Left forelimb (tissue), 1 donor: ENCODE data around the gene FSTL5.
A peak's percentile ranks its signal among the peaks of the same experiment; 100 is the strongest.
"Not testable (repeated sequence)": the region's sequence is repeated elsewhere in the genome, so short reads cannot be mapped to it uniquely, and the experiment has no call there.

Source experiments
- DNase-seq: peaks from one replicate; pipeline ENCODE4 v3.0.0-alpha.2; 2018; ENCODE audit warnings: low spot score

FSTL5 gene

DNA sequence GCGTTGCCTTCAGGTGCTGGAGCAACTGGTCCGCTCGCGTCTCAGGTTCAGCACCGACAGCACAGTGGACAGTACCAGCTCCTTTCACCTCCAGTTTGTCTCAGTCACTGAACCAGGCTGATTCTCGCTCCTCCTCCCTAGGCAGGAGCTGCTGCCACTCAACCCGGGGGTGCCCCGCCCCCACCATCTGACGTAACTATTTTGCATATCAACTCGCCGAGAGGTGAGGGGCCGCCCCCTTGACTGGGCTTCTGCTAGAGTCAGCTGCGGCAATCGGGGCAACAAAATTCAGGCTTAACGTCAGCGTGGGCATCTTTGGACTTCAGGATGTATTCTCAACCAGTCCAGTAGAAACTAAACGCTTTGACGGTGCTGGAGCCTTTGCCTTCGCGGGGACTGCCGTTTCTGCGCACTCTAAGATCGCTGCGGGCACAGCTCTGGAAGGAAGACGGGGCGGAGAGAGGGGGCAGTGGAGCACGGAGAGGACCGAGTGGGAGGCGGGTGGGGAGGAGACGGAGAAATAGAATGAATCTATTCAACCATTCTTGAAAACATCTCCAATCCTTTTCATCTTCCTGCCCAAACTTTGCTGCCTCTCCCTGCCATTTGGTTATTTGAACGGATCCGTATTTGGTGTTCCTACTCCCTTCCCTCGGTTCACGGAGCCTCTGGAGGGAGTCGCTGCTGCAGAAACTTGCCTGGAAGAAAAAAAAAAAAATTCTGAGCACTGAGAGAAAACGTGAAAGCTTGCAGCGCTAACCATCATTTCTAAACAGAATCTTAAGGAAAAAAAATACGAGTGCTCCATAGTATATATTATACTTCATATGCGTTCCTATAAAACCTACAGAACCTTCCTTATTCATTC, at the start of gene FSTL5:
Gene FSTL5, minus strand, starts transcription at position 109 of the 868 bp plus-strand sequence. CDS start 52,604 bp downstream, outside the sequence.
- DNase-seq: peak; percentile 87

DNA sequence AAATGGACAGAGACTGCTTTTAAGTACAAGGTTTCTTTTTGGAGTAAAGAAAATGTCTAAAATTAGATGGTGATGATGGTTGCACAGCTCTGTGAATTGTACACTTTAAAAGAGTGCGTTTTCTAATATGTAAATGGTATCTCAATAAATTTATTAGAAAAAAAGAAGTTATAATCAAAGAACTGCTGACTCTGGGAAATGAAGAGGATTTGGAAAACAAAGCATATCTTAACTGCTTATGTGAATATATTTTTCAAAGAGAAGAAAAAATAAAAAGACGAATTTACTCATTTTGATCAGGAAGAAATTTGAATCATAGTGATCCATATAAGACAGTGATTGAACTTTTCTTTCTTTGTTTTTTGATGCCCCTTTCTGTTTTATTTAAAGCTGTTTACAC, 45.9 kb upstream of the FSTL5 start:
- DNase-seq: no peak

DNA sequence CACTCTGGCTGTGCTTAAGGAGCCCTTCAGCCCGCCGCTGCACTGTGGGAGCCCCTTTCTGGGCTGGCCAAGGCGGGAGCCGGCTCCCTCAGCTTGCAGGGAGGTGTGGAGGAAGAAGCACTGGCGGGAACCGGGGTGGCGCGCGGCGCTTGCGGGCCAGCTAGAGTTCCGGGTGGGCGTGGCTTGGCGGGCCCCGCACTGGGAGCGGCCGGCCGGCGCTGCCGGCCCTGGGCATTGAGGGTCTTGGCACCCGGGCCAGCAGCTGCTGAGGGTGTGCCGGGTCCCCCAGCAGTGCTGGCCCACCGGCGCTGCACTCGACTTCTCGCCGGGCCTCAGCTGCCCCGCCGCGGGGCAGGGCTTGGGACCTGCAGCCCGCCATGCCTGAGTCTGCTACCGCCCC, 39.7 kb upstream of the FSTL5 start:
- peak; percentile 62 for DNase-seq

DNA sequence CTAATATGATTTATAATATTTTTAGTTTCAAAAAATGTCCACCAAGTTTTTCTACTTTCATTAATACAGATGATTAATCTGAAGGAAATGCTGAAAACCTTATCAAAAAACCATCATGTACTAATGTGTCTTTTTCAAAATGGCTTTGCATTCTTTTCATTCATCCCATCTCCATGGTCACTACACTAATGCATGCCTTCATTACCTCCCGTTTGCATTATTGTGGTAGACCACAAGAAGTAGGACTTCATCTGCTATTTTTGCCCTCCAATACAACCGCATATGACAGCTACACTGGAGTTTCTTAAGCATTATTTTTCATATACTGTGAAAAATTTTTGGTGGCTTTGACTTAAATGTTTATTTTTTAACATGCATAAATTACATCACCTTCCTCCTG, 37.9 kb upstream of the FSTL5 start:
- no peak for DNase-seq

DNA sequence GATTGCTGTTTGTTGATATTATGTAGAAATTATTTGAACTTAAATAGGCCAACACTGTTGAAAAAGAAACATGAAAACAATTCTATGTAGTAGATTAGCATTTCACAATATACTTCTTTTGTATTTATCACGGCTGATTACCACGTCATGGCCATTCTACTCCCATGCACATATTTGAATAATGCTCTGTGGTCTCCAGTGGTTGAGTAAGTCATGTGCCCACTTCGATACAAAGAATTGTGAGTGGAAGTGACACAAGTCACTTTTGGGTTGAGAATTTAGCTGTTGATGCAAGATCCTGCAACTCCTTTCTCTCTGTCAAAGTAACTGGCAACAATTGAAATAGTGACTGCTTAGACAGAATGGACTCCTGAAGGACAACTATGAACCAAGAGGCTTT, 6.7 kb upstream of the FSTL5 start:
- no peak for DNase-seq

DNA sequence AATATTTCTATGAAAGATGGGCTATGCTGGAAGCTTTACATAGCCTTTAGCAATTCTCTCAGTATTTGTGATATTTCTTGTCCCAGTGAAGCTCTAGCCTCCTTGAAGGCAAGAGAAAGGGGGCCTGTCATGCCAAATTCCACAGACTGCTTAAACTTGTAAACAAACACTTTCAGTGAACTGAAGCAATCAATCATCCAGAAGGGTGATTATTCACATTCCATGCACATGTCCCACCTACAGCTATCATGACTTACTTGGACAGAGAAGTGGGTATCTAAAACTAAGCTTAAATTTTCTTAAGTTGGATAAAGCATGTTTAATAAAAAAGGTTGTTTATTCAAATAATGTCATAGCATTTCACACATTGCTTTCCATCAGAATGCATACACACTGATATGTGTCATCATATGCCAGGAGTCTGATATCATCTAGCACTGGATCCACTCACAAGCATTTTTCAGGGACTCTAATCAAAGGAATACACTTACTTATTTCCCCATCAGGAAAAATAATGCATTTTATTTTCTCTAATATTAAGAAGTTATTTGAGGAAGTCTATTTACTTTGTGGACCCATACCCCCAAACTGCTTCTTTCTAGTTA, 1.2 kb upstream of the FSTL5 start:
- no peak for DNase-seq

DNA sequence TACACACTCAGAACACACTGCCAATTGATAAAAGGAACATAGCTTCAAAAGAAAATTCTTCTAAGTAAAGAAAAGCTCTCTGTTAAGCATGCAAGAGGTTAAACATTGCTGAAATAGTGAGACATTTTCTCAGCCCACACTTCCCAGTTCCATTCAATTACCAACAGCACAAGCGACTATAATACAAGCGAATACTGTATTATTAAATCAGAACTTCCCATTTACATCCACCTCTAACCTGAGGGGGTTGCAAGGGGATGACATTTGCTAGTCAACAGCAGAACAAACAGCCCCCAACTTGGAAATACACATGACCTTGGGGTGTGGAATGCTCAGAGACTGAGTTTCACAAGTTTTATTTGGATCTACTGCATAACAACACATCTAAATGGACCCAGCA, 1.1 kb downstream of the FSTL5 start:
- DNase-seq: no peak

DNA sequence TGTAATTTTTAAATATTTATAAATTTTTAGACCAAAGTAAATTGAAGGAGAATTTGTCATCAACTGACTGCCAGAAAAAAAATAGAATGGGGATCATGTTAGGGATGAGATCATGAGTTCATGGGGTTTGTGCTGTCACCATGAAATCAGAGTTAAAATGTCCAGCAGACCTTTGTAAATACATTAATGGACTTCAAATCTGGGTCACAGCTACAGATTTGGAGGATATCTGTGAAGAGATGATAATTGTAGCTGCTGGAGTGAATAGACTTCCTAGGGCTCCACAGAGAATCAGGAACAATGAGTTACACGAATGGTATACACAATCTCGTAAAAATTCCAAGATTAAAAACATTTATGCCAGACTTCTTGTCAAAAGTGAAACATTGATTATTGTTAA, 6.6 kb downstream of the FSTL5 start:
- DNase-seq: no peak

DNA sequence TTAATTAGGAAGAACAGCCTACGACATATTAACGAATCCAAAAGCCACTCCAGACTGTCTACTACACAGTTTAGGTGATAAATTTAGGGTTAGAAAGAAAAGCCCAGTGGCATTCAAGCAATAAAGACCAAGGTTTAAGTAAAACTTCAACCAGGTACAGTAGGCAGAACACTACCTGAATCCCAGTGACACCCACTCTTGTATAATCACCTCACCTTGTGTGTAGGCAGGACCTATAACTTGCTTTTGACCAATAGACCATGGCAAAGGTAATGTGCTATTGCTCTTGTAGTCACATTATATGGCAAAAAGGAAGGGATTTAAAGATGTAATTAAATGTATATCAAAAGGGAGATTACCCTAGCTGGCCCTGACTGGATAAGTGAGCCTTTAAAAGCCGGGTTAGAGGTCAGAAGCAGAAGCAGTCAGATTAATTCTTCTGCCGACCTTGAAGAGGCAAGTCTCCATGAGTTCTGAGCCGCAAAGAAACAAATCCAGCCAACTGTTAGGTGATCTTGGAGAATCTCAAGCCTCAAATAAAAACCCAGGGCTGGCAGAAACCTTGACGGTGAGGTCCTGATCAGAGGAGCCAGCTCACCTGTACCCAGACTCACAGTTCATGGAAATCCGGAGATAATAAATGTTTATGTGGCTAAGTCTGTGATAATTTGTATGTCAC, 8.8 kb downstream of the FSTL5 start:
- no peak for DNase-seq

DNA sequence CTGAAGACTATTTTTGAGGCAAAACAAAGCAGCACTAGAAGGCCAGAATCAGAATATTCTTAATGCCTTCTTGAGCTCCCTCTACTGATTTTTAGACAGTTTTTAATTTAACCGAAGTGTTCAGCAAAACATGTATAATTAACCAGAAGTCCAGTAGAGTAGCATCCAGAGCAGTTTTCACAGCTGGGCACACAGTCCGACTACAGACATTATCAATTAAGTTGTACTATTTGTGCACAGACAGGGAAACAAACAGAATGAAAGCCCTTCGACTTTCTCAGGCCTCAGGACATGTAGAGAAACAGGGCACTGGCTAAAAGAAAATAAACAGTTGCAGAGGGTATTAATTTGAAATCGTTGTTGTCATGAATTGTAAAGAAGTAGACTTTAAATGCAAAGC, 11.9 kb downstream of the FSTL5 start:
- no peak for DNase-seq

DNA sequence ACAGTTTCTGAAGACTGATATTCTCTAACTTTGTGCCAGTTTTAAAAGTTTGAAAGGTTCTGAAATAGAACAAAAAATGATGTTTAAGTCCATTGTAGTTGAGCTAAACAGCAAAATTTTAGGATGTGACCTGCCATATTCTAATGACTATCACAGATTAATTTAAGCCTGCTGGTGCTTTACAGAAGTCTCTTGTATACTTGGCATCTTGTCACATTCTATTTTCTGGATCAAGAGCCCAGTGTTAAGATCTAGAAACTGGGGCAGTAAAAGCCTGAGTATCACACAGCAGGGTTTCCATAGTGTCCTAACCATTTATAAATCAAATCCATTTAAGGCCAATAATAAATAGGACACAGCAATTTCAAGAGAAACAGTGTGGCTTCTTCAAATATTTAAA, 12.4 kb downstream of the FSTL5 start:
- no peak for DNase-seq

DNA sequence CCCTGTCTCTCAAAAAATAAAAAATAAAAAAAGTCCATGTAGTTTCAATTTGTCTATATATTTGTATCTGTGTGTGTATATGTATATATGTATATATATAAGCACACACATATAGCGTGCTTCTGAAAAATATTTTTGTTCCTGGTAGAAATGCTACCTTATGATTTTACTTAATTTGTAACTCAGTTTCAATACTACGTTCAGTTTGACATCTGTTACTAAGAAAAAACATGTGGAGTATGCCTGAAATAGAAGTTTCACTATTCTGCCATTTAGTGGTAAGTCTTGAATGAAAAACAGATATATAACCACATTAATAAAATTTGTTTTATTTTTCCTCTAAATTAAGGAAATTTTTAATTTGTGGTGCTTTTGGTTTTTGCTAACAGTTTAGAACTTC, 14.2 kb downstream of the FSTL5 start:
- DNase-seq: no peak

DNA sequence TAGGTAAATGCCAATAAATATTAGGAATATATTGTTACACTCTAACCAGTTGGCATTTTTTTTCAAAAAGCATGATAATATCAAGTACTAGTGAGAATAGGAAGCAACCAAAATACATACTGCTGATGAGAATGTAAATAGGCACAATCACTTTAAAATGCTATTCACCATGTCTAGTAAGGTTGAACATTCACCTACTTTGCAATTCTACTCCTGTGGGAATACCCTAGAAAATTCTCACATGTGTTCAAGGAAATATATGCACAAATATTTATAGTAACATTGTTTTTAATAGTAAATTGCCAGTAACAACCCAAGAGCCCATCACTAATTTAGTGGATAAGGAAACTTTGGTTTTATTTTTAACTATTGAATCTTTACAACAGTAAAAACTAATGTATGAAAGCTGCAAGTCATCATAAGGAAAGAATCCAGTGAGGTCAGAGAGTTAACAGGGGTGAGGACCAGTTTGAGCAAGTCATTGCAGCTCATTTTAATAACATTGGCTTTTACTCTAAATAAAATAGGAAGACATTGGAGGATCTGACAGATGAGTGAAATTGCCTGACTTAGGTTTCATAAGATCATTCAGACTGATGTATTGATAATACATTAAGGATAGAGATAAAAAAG, 23.6 kb downstream of the FSTL5 start:
- no peak for DNase-seq

DNA sequence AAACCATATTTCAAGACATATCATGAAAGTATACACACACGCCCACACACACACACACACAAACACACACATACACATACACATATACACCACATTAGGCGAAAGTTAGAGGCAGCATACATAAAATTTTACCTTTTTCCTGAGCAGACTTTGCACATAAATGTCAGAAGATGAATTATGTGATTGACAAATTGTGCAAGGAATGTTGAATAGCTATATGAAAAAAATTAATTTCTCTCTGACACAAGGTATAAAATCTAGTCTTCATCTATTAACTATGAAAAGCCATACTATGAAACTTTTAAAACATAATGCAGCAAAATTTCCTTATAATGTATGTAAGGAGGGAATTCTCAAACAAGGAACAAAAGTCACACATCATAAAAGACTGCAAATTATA, 24.4 kb downstream of the FSTL5 start:
- no peak for DNase-seq

DNA sequence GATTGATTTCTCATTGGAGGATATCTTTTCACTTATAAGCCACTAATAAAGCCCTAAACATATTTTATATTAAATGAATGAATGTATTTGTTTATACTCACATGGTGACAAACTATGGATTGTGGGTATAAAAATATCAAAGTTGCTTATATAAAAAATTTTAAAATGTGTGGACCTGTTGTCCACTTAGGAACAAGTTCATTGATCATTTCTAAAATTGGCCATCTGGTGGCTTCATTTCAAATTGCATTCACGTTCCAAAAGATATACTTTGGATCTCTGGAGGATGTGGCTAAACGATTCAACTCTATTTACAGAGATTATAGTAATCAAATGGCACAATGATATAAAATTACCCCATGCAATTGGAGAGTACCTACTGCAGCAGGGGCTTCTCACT, 32.5 kb downstream of the FSTL5 start:
- DNase-seq: no peak

DNA sequence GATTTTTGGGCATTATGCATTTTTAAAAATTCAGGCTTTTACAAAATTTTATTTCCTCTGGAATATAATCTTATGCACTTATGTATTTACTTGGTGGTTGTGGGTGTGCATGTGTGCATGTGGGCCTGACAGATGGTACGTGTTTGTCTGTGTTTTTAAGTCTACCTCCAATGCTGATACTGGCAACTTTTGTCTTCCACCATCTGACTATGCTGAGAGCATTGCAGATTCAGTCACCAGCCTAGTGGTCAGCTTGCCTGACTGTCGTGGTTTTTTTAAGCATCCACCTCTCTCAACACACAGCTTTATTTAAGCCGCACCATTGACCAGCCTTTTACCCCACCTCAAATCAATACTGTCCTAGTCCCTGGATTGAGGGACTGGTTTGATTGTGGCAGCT, 37.1 kb downstream of the FSTL5 start:
- DNase-seq: no peak

DNA sequence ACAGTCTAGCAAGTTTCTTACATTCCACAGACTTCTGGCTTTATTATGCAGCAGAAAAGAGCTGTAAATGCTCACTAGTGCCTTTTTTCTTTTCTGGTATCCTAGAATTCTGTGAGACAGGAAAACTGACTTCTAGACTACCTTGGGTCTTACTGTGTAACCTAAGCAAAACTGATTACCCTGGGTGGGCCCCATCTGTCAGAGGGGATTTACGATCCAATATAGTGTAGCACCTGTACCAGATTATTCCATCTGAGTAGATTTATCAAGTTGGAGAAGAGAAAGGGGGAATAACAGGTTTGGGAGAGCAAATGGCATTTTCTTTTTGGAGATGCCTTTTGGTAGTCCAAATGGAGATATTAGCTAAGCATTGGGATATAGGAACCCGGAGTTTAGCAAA, 46.7 kb downstream of the FSTL5 start:
- no peak for DNase-seq

DNA sequence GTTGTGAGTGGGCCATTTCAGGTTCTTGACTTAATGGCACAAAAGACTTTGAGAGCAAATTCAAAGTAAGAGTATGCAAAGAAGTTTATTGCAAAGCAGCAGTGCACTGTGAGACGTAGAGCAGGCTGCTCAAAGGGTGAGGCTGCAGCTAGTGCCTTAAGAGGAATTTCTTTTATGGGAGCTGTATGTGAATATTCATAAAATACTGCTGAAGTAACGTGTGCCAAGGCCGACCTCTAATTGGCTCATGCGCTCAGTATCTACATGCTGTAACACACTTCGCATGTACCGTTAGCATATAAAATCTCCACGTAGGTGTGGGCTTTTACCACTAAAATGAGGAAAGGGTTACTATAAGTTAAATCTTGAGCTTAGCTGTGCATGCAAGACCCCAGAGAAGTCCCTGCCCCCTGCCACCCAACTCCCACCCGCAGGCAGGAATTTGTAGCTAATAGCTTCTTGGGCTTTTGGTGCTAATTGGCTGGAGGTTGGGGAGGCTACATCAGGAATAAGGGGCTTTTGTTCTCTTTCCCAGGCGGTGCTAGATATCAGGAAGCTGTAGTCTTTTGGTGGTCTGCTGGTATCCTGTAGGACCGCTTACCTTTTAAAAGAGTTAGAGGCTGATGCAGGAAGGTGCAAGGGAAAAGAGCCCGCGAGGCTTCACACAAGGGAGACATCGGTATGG, 47.6 kb downstream of the FSTL5 start:
- DNase-seq: no peak

DNA sequence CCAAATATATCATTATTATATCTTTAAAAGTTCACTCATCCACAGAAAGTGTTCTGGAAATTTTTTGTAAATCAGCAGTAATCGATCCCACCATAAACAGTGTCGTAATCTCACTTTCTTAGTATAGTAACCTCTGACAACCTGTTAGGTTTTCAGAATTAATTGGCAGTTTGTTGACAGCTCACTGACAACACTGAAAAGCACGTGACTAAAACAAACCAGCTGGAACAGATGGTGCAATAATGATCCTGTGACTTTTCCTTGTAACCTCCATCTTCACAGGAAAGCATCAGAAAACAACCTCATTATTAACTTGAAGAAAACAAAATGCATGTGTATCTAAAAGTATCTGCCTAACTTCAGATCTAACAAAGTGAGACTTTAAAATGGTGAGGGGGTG, 48.5 kb downstream of the FSTL5 start:
- DNase-seq: no peak

DNA sequence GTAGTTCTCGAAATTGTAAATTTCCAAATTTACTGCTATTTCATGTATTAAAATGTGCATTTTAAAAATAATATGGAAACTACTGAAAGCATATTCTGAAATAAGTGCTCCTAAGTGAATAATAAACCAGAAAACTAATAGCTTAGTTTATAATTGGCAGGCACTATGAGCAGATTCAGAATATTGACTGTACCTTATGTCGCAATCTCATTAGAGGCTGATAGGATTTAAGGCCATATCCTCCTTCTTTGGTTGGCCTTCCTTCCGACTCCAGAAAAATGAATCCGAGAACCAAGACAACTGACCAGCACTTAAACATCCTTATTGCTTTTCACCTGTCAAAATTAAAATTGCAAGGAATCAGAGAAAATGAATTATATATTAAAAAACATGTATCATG, 52.7 kb downstream of the FSTL5 start:
- no peak for DNase-seq

DNA sequence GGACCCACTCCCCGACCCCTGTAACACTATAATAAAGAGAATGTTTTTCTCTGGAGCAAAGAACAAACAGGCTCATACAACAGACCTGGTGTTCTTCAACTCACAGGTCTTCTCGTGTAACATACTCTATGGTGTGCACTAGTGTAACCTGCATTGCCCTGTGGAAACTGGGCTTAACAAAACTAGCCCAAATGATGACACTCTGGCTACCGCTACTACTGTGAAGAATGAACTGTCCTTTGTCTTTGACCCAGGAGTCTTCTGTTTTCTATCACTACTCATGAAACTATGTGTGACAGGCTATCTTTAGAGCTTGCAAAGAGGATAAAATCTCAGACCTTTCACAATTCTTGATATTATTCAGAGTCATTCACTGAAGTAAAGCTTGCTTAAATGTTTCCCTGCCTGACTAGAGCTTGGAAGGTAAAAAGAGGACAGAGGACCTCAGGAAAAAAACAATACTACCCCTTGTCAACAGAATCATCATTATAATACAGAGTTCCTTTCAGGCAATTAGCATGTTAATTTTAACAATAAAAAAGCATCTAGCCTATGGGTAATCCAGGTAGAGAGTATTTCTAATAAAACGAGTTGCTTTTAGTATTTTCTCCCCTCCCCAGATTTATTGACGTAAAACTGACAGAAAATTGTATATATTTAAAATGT, 59.2 kb downstream of the FSTL5 start:
- DNase-seq: no peak

DNA sequence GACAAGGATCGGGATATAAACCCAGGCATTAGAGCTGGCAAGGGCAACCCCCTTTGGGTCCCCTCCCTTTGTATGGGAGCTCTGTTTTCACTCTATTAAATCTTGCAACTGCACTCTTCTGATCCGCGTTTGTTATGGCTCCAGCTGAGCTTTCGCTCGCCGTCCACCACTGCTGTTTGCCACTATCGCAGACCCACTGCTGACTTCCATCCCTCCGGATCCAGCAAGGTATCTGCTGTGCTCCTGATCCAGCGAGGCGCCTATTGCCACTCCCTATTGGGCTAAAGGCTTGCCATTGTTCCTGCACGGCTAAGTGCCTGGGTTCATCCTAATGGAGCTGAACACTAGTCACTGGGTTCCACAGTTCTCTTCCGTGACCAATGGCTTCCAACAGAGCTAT, 59.9 kb downstream of the FSTL5 start:
- not testable (repeated sequence) for DNase-seq
